GM13977 (cell line): Measurements from ENCODE around the gene VANGL2.
A peak's percentile ranks its signal among the peaks of the same experiment; 100 is the strongest.

ENCODE experiments used
- DNase-seq: peaks from one replicate; pipeline ENCODE4 v3.0.0; 2012; ENCODE audit warnings: low spot score
- in situ Hi-C: fragments of 300-500 bp; cut with MboI; formaldehyde crosslinking; loops from one replicate; pipeline ENCODE4 v1.12.0; 2022; ENCODE audit warnings: low sequenced_read_pairs, low pct_unique_long_range_greater_than_20kb, mixed read lengths, inconsistent platforms; ENCODE audit not compliant: unreplicated experiment
- TF ChIP-seq, protein P1 (sequence below): IDR thresholded peaks from 2 replicates; pipeline ENCODE4 v1.5.1; 2012; ENCODE audit warnings: mild to moderate bottlenecking, control low read depth; ENCODE audit not compliant: insufficient read depth; ENCODE audit errors: extremely low read depth, missing control alignments

The VANGL2 gene

DNA sequence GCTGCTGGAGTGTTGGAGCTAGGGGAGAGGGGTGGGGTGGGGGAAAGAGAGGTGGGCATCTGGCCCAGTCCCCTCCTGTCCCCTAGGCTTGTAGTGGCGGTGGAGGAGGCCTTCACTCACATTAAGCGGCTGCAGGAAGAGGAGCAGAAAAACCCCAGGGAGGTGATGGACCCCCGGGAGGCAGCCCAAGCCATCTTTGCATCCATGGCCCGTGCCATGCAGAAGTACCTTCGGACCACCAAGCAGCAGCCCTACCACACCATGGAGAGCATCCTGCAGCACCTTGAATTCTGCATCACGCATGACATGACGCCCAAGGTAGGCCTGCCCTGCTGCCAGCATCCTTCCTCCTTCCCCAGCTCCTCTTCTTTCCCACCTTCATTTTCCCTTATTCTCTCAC lies 23.6 kb downstream of the VANGL2 start:
- TF ChIP-seq, protein P1, sequence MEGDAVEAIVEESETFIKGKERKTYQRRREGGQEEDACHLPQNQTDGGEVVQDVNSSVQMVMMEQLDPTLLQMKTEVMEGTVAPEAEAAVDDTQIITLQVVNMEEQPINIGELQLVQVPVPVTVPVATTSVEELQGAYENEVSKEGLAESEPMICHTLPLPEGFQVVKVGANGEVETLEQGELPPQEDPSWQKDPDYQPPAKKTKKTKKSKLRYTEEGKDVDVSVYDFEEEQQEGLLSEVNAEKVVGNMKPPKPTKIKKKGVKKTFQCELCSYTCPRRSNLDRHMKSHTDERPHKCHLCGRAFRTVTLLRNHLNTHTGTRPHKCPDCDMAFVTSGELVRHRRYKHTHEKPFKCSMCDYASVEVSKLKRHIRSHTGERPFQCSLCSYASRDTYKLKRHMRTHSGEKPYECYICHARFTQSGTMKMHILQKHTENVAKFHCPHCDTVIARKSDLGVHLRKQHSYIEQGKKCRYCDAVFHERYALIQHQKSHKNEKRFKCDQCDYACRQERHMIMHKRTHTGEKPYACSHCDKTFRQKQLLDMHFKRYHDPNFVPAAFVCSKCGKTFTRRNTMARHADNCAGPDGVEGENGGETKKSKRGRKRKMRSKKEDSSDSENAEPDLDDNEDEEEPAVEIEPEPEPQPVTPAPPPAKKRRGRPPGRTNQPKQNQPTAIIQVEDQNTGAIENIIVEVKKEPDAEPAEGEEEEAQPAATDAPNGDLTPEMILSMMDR = no peak
- DNase-seq = no peak
- in situ Hi-C loops = loop anchor here (25.0 kb wide), 2 partner anchors 413 to 538 kb away; partner anchors contain the start of gene ITLN2

DNA sequence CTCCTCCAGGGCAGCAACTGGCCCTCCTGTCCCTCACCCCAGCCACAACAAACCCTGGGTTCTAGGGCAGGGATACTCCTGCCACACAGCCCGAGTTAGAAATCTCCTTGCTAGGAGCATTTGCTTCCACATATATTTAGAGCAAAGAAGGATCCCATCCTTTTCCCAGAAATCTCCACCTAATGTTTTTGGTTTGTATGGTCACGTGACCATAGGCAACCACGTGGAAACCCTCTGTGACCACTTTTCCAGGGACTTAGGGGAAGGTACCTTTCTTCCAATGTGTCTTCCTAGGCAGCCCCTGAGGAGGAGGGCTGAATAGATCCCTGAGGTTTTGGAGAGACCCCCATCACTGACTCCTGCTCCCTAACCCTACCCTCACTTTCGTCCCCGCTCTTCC lies 25.5 kb downstream of the VANGL2 start:
- DNase-seq = no peak
- TF ChIP-seq, protein P1 = no peak
- in situ Hi-C loops = loop anchor here (5.0 to 25.0 kb wide), 2 partner anchors 111 to 181 kb away; no protein-coding TSS in a partner anchor

- in situ Hi-C loops = loop anchor here (5.0 to 25.0 kb wide), 2 partner anchors 110 to 180 kb away; no protein-coding TSS in a partner anchor
- no peak for DNase-seq
- TF ChIP-seq, protein P1 = no peak
Observed at GRCh38 chr1:160427625-160428024, 27.3 kb downstream of the VANGL2 start.

- TF ChIP-seq, protein P1 = no peak
- no peak for DNase-seq
- in situ Hi-C loops = loop anchor here (5.0 to 25.0 kb wide), 2 partner anchors 109 to 179 kb away; no protein-coding TSS in a partner anchor
Observed at GRCh38 chr1:160428053-160428452, 27.7 kb downstream of the VANGL2 start.

GRCh38 chr1:160428655-160429054 lies 28.3 kb downstream of the VANGL2 start:
- in situ Hi-C loops = loop anchor here (5.0 to 25.0 kb wide), 2 partner anchors 109 to 179 kb away; no protein-coding TSS in a partner anchor
- TF ChIP-seq, protein P1 = peak; percentile 66
- peak; percentile 46 for DNase-seq

DNA sequence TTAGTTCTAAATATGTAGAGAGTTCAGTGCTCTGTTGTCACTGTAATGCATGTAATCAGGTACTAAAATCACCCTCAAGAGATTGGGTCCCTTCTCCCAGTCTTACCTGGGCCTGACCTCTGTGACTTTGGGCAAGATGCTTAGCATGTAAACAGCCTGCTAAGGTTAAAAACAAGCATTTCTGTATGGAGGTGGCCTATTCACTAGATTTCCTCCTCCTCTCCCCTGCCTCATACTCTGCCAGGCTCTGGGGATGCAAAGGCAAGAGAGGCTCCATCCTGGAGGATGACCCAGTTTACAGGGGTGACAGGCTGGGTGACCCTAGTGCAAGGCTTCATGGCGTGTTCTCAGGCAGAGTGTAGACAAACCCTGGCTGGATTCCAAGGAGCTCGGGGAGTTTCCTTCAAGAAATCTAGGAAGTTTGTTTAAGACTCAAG lies 28.8 kb downstream of the VANGL2 start:
- in situ Hi-C loops = loop anchor here (5.0 to 25.0 kb wide), 2 partner anchors 108 to 178 kb away; no protein-coding TSS in a partner anchor
- TF ChIP-seq, protein P1 = no peak
- peak; percentile 25 for DNase-seq
